ENCODE results near the gene TK2.

Gene TK2

GRCh38 chr16:66513111-66513723 is 36.7 kb downstream of the TK2 start:
- no peak for TF ChIP-seq CTCF (IDR thresholded peaks at IDR 0.05; ENCODE audit: borderline replicate concordance, insufficient read depth, low read depth, low read length)

GRCh38 chr16:66512272-66513110 is 37.4 kb downstream of the TK2 start:
- no peak for TF ChIP-seq CTCF (IDR thresholded peaks at IDR 0.05; ENCODE audit: borderline replicate concordance, insufficient read depth, low read depth, low read length)
- no peak overlapping the region for H3K4me3 ChIP-seq (ENCODE audit: low read depth, low read length)

More at GRCh38 chr16:66513111-66513723, 36.7 kb downstream of the TK2 start:
- H3K4me3 ChIP-seq (ENCODE audit: low read depth, low read length): no peak overlapping the region

- no peak overlapping the region for H3K4me3 ChIP-seq (ENCODE audit: low read depth, low read length)
- TF ChIP-seq CTCF (IDR thresholded peaks at IDR 0.05; ENCODE audit: borderline replicate concordance, insufficient read depth, low read depth, low read length): no peak
Measured at GRCh38 chr16:66511602-66512271, 38.2 kb downstream of the TK2 start.

GRCh38 chr16:66510711-66511601 is 39.0 kb downstream of the TK2 start:
- TF ChIP-seq CTCF (IDR thresholded peaks at IDR 0.05; ENCODE audit: borderline replicate concordance, insufficient read depth, low read depth, low read length): no peak
- H3K4me3 ChIP-seq (ENCODE audit: low read depth, low read length): no peak overlapping the region

- no peak for TF ChIP-seq CTCF (IDR thresholded peaks at IDR 0.05; ENCODE audit: borderline replicate concordance, insufficient read depth, low read depth, low read length)
- H3K4me3 ChIP-seq (ENCODE audit: low read depth, low read length): no peak overlapping the region
Measured at GRCh38 chr16:66510298-66510697, 39.6 kb downstream of the TK2 start.

- no peak for TF ChIP-seq CTCF (IDR thresholded peaks at IDR 0.05; ENCODE audit: borderline replicate concordance, insufficient read depth, low read depth, low read length)
- no peak overlapping the region for H3K4me3 ChIP-seq (ENCODE audit: low read depth, low read length)
Measured at GRCh38 chr16:66509576-66509975, 40.3 kb downstream of the TK2 start.

Data from GM12875 (cell line).